Activated CD8-positive, alpha-beta T cell treated with anti-CD3 and anti-CD28 coated beads, Interleukin-2, amount 10 ng/mL, durations not matched to agents 7 days and 5 days (primary cell): ENCODE measurements around the gene OVOL1. TPM values are rescaled to one million over a fixed set of nuclear protein-coding genes. Genes with fewer than 3 reads are reported as not detected.
"Not testable (repeated sequence)": the region's sequence is repeated elsewhere in the genome, so short reads cannot be mapped to it uniquely, and the experiment has no call there.

Source experiments
- ATAC-seq: fragments of 150-1000 bp; cut with Tn5 transposase; one replicate; pipeline ENCODE4 v1.10.0; 2021; ENCODE audit warnings: moderate library complexity
- CTCF ChIA-PET: fragments of 350-600 bp; sonication (Branson Sonifier 250); formaldehyde crosslinking; loops from one replicate; lab custom pipeline; 2021; ENCODE audit warnings: antibody characterized with exemption; lab: Charles Lee
- POLR2A ChIA-PET: fragments of 350-600 bp; sonication (Branson Sonifier 250); formaldehyde crosslinking; loops from one replicate; lab custom pipeline; 2021; ENCODE audit warnings: antibody characterized with exemption; lab: Charles Lee
- DNase-seq: peaks from one replicate; pipeline ENCODE4 v3.0.0-alpha.2; 2020
- H3K27ac Mint-ChIP-seq: one replicate; pipeline ENCODE4 v1.8.0; 2021; ENCODE audit warnings: mild to moderate bottlenecking, mixed read lengths
- H3K27me3 Mint-ChIP-seq: one replicate; pipeline ENCODE4 v1.8.0; 2021; ENCODE audit warnings: low read depth, mixed read lengths
- H3K36me3 Mint-ChIP-seq: one replicate; pipeline ENCODE4 v1.8.0; 2021; ENCODE audit warnings: low read depth, mixed read lengths
- H3K4me1 Mint-ChIP-seq: one replicate; pipeline ENCODE4 v1.8.0; 2021; ENCODE audit warnings: low read depth, mixed read lengths
- H3K4me3 Mint-ChIP-seq: one replicate; pipeline ENCODE4 v1.8.0; 2021; ENCODE audit warnings: mild to moderate bottlenecking, mixed read lengths
- H3K9me3 Mint-ChIP-seq: one replicate; pipeline ENCODE4 v1.8.0; 2022; ENCODE audit warnings: mixed read lengths; ENCODE audit not compliant: insufficient read depth
- total RNA-seq, 2 experiments: library from RNA; stranded (reverse); gene quantifications; one replicate each; pipeline ENCODE4 v1.2.3, GENCODE V29; 2021

OVOL1 gene
- under 1 TPM in 1 of 2 experiments, not detected in 1; 0.08 TPM for total RNA-seq

- H3K9me3 Mint-ChIP-seq, result no peaks in the 10 kb centered on the region
- H3K36me3 Mint-ChIP-seq, result no peaks in the 10 kb centered on the region
- no peak within 1 kb of the TSS for H3K27ac Mint-ChIP-seq
- H3K27me3 Mint-ChIP-seq, result peaks cover 49% of the 10 kb centered on the region
- ATAC-seq (no peak), DNase-seq (no peak)
- peak within 1 kb of the TSS; percentile 58 for H3K4me3 Mint-ChIP-seq
- ChIA-PET CTCF (interaction anchor here (1.0 kb wide), 1 partner anchor 75 kb away, joined by 4 read pairs; the partner anchor contains the start of gene KAT5), POLR2A (no interaction called here)
- peaks cover 44% of the 10 kb centered on the region for H3K4me1 Mint-ChIP-seq
These were observed at the start of gene OVOL1 for GRCh38 chr11:65786786-65787636. Gene OVOL1 (plus strand): TSS chr11:65787063. CDS start chr11:65787374, 311 bp downstream.

- Mint-ChIP-seq H3K36me3 (peaks cover 3% of the 10 kb centered on the region), H3K27ac (no peak overlapping the region), H3K9me3 (peaks cover 17% of the 10 kb centered on the region), H3K4me3 (no peak overlapping the region), H3K4me1 (no peaks in the 10 kb centered on the region), H3K27me3 (peaks cover 28% of the 10 kb centered on the region)
- ATAC-seq (no peak), DNase-seq (no peak)
- ChIA-PET POLR2A (no interaction called here), CTCF (no interaction called here)
These were observed 47.8 kb upstream of the OVOL1 start for GRCh38 chr11:65739022-65739421.

GRCh38 chr11:65741185-65741584 is 45.7 kb upstream of the OVOL1 start:
- Mint-ChIP-seq H3K36me3 (peaks cover 3% of the 10 kb centered on the region), H3K27me3 (peaks cover 30% of the 10 kb centered on the region)
- POLR2A ChIA-PET, result no interaction called here

GRCh38 chr11:65742353-65742752 is 44.5 kb upstream of the OVOL1 start:
- Mint-ChIP-seq H3K4me3 (no peak overlapping the region), H3K9me3 (peaks cover 4% of the 10 kb centered on the region), H3K27ac (no peak overlapping the region), H3K4me1 (no peaks in the 10 kb centered on the region), H3K36me3 (no peaks in the 10 kb centered on the region), H3K27me3 (peaks cover 31% of the 10 kb centered on the region)
- ChIA-PET POLR2A (interaction anchor here (0.8 kb wide), 1 partner anchor 19 kb away, joined by 4 read pairs; no protein-coding TSS in a partner anchor), CTCF (no interaction called here)
- DNase-seq (no peak), ATAC-seq (no peak)

More at GRCh38 chr11:65741185-65741584, 45.7 kb upstream of the OVOL1 start:
- Mint-ChIP-seq H3K4me1 (no peaks in the 10 kb centered on the region), H3K4me3 (no peak overlapping the region), H3K9me3 (peaks cover 15% of the 10 kb centered on the region), H3K27ac (no peak overlapping the region)
- DNase-seq, result no peak
- ATAC-seq, result no peak
- CTCF ChIA-PET, result interaction anchor here (1.8 kb wide), 1 partner anchor 20 kb away, joined by 6 read pairs; the partner anchor contains the start of gene RNASEH2C

GRCh38 chr11:65743681-65744025 is 43.2 kb upstream of the OVOL1 start:
- Mint-ChIP-seq H3K4me3 (no peak overlapping the region), H3K4me1 (no peaks in the 10 kb centered on the region), H3K27me3 (peaks cover 27% of the 10 kb centered on the region), H3K27ac (no peak overlapping the region), H3K36me3 (no peaks in the 10 kb centered on the region), H3K9me3 (no peaks in the 10 kb centered on the region)
- no peak for ATAC-seq
- DNase-seq, result no peak
- ChIA-PET CTCF (interaction anchor here (1.2 to 1.4 kb wide), 2 partner anchors 20 to 36 kb away, joined by 3 to 7 read pairs; no protein-coding TSS in a partner anchor), POLR2A (no interaction called here)

- Mint-ChIP-seq H3K4me1 (no peaks in the 10 kb centered on the region), H3K27ac (no peak overlapping the region), H3K9me3 (no peaks in the 10 kb centered on the region), H3K27me3 (peaks cover 31% of the 10 kb centered on the region), H3K4me3 (no peak overlapping the region), H3K36me3 (no peaks in the 10 kb centered on the region)
- POLR2A ChIA-PET, result no interaction called here
- ATAC-seq (no peak), DNase-seq (no peak)
- CTCF ChIA-PET, result interaction anchor here (0.9 to 1.4 kb wide), 5 partner anchors 17 to 79 kb away, joined by 3 to 7 read pairs (median 4); no protein-coding TSS in a partner anchor
These were observed 42.7 kb upstream of the OVOL1 start for GRCh38 chr11:65744026-65744698.

GRCh38 chr11:65744699-65745042 is 42.2 kb upstream of the OVOL1 start:
- Mint-ChIP-seq H3K4me1 (no peaks in the 10 kb centered on the region), H3K27ac (no peak overlapping the region), H3K36me3 (no peaks in the 10 kb centered on the region), H3K27me3 (peaks cover 36% of the 10 kb centered on the region), H3K9me3 (no peaks in the 10 kb centered on the region), H3K4me3 (no peak overlapping the region)
- ATAC-seq (no peak), DNase-seq (no peak)
- POLR2A ChIA-PET, result no interaction called here
- CTCF ChIA-PET, result interaction anchor here (0.9 to 1.4 kb wide), 5 partner anchors 18 to 78 kb away, joined by 3 to 7 read pairs (median 4); no protein-coding TSS in a partner anchor

- Mint-ChIP-seq H3K27ac (no peak overlapping the region), H3K4me1 (no peaks in the 10 kb centered on the region), H3K27me3 (peaks cover 40% of the 10 kb centered on the region), H3K4me3 (no peak overlapping the region), H3K9me3 (no peaks in the 10 kb centered on the region), H3K36me3 (no peaks in the 10 kb centered on the region)
- ChIA-PET POLR2A (no interaction called here), CTCF (interaction anchor here (0.9 to 1.4 kb wide), 4 partner anchors 18 to 78 kb away, joined by 3 to 7 read pairs (median 4); no protein-coding TSS in a partner anchor)
- no peak for ATAC-seq
- DNase-seq, result no peak
These were observed 41.8 kb upstream of the OVOL1 start for GRCh38 chr11:65745049-65745448.

GRCh38 chr11:65762169-65762568 is 24.7 kb upstream of the OVOL1 start:
- CTCF ChIA-PET, result interaction anchor here (2.2 kb wide), 1 partner anchor 17 kb away, joined by 15 read pairs; no protein-coding TSS in a partner anchor
- H3K4me3 Mint-ChIP-seq, H3K27ac Mint-ChIP-seq, DNase-seq, H3K9me3 Mint-ChIP-seq, H3K36me3 Mint-ChIP-seq, POLR2A ChIA-PET, ATAC-seq, H3K4me1 Mint-ChIP-seq: not testable (repeated sequence)
- peaks cover 13% of the 10 kb centered on the region for H3K27me3 Mint-ChIP-seq

- H3K4me1 Mint-ChIP-seq, CTCF ChIA-PET, ATAC-seq, H3K36me3 Mint-ChIP-seq, H3K9me3 Mint-ChIP-seq, H3K4me3 Mint-ChIP-seq, H3K27ac Mint-ChIP-seq, DNase-seq, POLR2A ChIA-PET: not testable (repeated sequence)
- H3K27me3 Mint-ChIP-seq, result peaks cover 13% of the 10 kb centered on the region
These were observed 24.0 kb upstream of the OVOL1 start for GRCh38 chr11:65762816-65763215.

GRCh38 chr11:65764434-65764833 is 22.4 kb upstream of the OVOL1 start:
- no peaks in the 10 kb centered on the region for H3K9me3 Mint-ChIP-seq

More at GRCh38 chr11:65764434-65764833, 22.4 kb upstream of the OVOL1 start:
- Mint-ChIP-seq H3K4me3 (no peak overlapping the region), H3K36me3 (no peaks in the 10 kb centered on the region), H3K27me3 (peaks cover 8% of the 10 kb centered on the region), H3K4me1 (no peaks in the 10 kb centered on the region), H3K27ac (no peak overlapping the region)
- CTCF ChIA-PET, result interaction anchor here (0.5 to 4.2 kb wide), 3 partner anchors 9 to 1025 kb away, joined by 3 to 25 read pairs (median 3); no protein-coding TSS in a partner anchor
- DNase-seq (peak; percentile 11), ATAC-seq (no peak)
- POLR2A ChIA-PET, result no interaction called here
